Right lung (tissue), 5 donors: ENCODE data around the gene MEF2B. TPM values are rescaled to one million over a fixed set of nuclear protein-coding genes. Genes with fewer than 3 reads are reported as not detected.
"Not testable (repeated sequence)": the region's sequence is repeated elsewhere in the genome, so short reads cannot be mapped to it uniquely, and the experiment has no call there.

Source experiments
- DNase-seq, 2 donors: peaks; one replicate each; pipeline ENCODE4 v3.0.0-alpha.2; 2013
- polyA plus RNA-seq, 5 donors: library from polyadenylated mRNA; unstranded; fragments of 120-200 nt; gene quantifications; one replicate each; pipeline versions ENCODE4 v1.2.1 to v1.2.3, GENCODE V29; 2013; ENCODE audit warnings: inconsistent platforms in 1 of 5, low replicate concordance in 1 of 5; ENCODE audit not compliant: insufficient read length in 5 of 5, insufficient read depth in 1 of 5

MEF2B gene
- polyA plus RNA-seq, 5 donors = 1.5 to 3.6 (median 3.5) TPM

- no peak for DNase-seq
Observed at GRCh38 chr19:19131989-19132388, 38.1 kb downstream of the MEF2B start.

GRCh38 chr19:19126102-19126501 is 44.0 kb downstream of the MEF2B start:
- no peak for DNase-seq

DNA sequence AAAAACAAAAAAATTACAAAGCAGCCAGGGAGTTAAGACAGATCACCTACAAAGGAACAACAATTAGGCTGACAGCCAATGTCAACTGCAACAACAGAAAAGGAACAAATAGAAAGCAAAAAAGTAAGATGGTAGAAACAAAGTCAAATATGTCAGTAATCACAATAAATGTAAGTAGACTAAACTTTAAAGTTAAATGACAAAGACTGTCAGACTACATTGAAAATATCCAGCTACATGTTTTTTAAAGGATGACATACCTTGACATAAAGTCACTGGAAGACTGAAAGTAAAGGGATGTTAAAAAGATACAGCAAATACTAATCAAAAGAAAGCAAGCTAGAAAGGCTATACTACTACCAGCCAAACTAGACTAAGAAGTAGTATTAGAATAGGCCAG is 46.7 kb downstream of the MEF2B start:
- DNase-seq = no peak

GRCh38 chr19:19122902-19123301 is 47.2 kb downstream of the MEF2B start:
- DNase-seq = no peak

DNA sequence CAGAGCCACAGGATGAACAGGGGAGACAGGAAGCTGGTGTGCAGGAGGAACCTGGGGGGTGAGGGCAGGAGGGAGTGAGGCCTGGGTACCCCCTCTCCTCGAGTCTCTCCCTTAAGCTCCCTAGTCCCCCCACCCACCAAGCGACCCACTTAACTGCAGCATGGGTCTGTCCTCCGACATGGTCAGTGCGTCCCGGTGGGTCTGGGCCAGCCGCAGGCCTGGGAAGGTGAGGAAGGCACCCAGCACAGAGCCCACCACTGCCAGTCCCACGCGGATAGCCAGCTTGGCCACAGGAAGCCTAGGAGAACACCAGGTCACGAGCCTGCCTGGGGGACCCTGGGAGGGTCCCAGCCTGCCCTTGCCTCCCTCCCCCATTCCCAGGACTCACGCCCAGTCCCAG is 48.7 kb downstream of the MEF2B start:
- DNase-seq = no peak

- no peak for DNase-seq
Observed at GRCh38 chr19:19120308-19121231, 49.5 kb downstream of the MEF2B start.

DNA sequence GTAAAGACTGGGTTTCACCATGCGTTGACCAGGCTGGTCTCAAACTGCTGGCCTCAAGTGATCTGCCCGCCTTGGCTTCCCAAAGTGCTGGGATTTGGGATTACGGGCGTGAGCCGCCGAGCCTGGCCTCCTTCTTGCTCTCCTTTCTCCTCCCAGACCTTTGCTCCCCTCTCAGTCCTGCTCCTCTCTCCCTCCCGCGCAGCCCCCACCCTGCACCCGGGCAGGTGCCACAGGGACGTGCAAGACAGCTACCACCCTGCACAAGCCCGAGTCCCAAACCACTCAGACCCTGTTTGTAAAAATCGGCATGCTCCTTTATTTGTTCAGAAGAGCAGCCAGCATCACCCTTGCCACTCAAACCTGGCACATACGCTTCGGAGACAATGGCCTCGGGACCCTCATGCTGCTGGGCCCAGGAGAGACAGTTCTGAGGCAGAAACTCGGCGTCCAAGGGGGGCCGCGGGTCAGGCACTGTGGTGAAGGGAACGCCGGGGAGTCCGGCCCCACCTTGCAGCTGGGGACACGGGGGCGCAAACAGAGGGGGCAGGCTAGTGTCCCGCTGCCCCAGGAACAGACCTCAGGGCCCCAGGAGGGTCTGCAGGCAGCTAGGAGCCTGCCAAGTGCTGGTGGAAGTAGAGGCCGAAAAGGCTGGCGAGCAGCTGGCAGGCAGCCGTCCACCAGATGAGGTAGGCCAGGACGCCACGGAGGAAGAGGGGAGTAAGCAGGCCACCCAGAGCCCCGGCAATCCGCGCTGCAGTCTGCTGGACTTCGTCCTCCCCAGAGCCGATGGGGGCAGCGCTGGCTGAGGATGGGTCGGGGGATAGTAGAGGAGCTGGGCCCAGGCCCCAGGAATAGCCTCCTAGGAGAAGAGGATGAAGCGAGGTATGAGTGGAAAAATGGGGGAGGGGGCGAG is 50.5 kb downstream of the MEF2B start:
- no peak for DNase-seq

DNA sequence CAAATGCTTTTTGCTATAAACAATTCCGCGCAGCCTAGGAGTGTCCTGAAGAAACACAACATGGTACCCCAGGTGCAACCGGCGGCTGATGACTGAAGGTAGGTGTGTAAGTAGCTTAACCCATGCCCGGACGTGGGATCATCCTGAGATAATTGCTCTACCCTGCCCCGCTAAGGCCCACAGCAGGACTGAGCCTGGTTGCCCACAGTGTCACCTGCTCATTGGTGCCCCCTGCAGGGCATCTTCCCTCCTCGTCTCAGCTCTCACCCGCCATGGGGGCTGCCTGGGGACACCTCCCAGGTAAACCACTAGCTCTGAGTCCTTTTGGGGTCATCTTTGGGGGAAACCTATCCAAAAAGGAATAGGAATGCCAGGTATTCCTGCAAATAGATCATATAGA is 54.1 kb downstream of the MEF2B start:
- no peak for DNase-seq

GRCh38 chr19:19113040-19113626 is 56.9 kb downstream of the MEF2B start:
- DNase-seq = no peak

GRCh38 chr19:19111967-19112580 is 58.0 kb downstream of the MEF2B start:
- DNase-seq = no peak

GRCh38 chr19:19111136-19111835 is 58.8 kb downstream of the MEF2B start:
- DNase-seq = no peak

- no peak for DNase-seq
Observed at GRCh38 chr19:19110410-19111135, 59.5 kb downstream of the MEF2B start.

DNA sequence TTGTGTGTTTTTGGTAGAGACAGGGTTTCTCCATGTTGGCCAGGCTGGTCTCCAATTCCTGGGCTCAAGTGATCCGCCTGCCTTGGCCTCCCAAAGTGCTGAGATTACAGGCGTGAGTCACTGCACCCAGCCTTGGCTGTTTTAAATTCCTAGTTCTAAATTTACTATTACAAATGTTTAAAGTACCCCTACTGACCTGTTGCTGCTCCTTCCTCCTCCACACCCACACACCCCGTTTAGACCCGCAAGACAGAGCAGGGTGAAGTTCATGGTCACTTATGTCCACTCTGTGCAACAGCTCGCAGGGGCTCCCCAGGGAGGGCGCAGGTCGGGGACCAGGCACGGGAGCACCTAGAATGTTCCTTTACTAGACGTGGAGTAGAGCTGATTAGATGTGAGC is 60.5 kb downstream of the MEF2B start:
- no peak for DNase-seq

GRCh38 chr19:19107654-19108053 is 62.4 kb downstream of the MEF2B start:
- DNase-seq = no peak

DNA sequence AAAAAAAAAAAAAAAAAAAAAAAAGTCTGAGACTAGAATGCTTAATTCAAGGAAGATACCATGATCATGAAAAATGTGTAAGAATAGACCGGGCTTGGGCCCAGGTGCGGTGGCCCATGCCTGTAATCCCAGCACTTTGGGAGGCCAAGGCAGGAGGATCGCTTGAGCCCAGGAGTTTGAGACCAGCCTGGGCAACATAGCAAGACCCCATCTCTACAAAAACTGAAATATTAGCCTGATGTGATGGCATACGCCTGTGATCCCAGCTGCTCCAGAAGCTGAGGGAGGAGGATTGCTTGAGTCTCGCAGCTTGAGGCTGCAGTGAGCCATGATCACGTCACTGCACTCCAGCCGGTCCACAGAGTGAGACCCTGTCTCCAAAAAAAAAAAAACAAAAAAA is 63.1 kb downstream of the MEF2B start:
- not testable (repeated sequence) for DNase-seq

DNA sequence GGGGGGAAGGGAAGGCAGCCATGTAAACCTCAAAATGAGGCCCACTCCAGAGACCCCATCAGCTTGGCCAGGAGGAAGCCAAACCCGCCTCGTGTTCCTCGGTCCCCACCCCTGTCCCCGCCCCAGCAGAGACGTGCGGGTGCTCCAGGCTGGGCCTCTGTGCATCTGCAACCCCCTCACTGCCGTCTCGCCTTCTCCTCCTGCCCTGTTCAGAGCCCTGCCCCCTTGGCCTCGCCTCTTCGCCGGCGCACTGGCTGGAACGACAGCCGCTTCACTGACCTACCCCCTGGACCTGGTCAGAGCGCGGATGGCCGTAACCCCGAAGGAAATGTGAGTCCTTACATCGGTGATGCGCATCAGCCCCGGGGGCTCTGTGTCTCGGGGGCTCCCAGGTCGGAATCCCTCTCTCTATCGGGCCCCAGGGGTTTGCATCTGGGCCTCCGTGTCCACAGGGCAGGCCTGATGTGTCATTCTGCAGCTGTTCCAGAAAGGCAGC is 64.0 kb downstream of the MEF2B start:
- DNase-seq = no peak

DNA sequence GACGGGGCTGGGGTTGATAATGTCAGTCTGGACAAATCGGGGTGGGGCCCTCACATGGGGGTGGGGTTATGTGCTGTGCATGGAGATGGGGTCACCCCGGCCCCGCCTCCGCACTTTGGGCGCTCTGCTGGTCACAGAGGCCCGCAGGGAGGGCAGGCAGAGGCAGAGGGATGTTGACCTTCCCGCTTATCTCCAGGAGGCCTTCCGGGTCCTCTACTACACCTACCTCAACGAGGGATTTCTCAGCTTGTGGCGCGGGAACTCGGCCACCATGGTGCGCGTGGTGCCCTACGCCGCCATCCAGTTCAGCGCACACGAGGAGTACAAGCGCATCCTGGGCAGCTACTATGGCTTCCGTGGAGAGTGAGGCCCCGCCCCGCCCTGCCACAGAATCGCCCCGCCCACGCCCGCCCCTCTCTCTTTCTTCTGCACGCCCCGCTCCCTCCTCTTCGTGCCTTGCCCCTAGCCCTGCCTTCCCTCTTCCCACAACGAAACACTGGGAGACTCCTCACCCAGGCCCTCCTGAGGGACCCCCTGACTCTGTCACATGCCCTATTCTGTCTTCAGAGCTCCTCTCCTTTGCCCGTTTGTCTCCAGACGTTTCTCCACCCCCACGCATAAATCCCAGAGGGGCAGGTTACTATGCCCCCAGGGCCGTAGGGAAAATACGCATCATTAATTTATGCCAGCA is 64.6 kb downstream of the MEF2B start:
- DNase-seq = peak; percentile 42 to 43

GRCh38 chr19:19103167-19103566 is 66.9 kb downstream of the MEF2B start:
- DNase-seq = no peak

DNA sequence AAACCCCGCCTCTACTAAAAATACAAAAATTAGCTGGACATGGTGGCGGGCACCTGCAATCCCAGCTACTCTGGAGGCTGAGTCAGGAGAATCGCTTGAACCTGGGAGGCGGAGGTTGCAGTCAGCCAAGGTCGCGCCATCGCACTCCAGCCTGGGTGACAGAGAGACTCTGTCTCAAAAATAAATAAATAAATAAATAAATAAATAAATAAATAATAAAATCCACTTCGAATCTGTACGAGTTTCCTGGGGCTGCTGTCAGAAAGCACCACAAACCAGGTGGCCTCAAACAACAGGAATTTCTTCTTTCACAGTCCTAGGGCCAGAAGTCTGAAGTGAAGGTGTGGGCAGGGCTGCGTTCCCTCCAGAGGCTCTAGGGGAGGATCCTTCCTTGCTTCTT is 67.5 kb downstream of the MEF2B start:
- DNase-seq = not testable (repeated sequence)

- no peak for DNase-seq
Observed at GRCh38 chr19:19101540-19101939, 68.5 kb downstream of the MEF2B start.
